ENCODE data around the gene ZBTB20.

Gene ZBTB20

DNA sequence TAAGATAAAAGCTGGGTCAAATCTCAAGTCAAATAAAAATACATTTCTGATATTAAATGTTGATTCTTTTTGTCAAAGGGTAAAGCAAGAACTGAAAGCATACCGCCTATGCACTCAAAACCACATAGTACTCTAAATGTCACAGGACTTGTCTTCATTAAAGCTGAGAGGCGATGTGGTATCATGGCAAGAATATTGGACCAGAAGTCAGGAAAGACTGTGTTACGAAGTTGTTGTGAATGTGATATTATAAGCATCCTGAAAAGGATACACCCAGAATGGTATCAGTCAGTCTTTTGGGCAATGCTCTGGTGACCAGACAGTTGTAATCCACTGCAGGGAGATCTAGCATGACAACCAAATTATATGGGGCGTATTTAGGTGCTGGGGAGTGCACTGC lies 819.4 kb downstream of the ZBTB20 start:
- H3K4me3 ChIP-seq (ENCODE audit: low read length), result no peak overlapping the region
- DNase-seq (ENCODE audit: low read depth), result no peak
- TF ChIP-seq CTCF (conservative IDR thresholded peaks at IDR 0.05; ENCODE audit: low read depth, low read length), result no peak

DNA sequence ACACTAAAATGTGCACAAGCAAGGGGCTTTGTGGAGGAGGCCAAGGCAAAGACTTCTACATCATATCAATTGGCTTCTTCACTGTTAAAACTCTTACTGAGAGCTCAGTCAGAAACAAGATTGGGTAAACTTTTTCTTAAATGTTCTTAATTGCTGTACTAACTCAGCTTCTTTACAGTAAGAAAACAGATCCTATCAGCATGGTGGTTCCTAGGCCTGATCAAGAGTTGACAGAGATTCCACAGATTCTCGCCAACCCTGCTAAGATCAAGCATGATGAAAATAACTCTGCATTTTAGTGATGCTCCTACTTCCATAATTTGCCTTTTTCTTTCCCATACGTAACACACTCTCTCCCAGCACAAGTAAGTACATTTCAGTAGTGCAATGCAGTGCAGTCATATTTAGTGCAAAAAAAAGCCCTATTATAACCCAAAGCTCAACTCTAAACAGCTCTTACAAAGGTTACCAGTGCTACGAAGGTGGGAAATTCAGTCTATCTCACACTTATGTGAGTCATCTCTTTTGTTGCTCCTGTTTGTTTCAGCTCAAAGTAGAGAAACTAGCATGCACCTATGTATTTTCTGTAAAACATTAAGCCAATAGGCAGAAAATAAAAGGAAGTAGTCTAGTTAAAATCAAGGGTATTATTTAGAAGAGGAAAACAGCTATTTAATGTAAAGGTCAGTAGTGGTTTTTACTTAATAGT lies 823.4 kb downstream of the ZBTB20 start:
- no peak overlapping the region for H3K4me3 ChIP-seq (ENCODE audit: low read length)
- DNase-seq (ENCODE audit: low read depth), result no peak
- TF ChIP-seq CTCF (conservative IDR thresholded peaks at IDR 0.05; ENCODE audit: low read depth, low read length), result no peak

DNA sequence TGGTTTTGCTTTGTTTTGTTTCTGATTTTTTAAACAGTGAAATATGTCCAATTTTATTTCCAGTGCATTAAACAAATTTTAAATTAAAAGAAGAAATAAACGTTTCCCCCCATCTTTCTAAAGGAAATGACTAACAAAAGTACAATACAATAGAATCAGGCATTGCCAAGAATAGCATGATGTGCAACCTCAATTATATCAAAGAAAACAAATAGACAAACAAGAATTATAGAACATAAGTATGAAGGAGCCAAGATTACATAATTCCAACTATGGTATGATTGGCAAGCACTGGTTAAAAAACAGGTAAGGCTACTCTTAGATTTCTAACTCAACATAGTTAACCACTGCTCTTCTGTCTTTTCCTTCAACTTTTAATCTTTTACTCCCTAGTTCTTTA lies 826.8 kb downstream of the ZBTB20 start:
- DNase-seq (ENCODE audit: low read depth), result no peak
- TF ChIP-seq CTCF (conservative IDR thresholded peaks at IDR 0.05; ENCODE audit: low read depth, low read length), result no peak
- no peak overlapping the region for H3K4me3 ChIP-seq (ENCODE audit: low read length)

DNA sequence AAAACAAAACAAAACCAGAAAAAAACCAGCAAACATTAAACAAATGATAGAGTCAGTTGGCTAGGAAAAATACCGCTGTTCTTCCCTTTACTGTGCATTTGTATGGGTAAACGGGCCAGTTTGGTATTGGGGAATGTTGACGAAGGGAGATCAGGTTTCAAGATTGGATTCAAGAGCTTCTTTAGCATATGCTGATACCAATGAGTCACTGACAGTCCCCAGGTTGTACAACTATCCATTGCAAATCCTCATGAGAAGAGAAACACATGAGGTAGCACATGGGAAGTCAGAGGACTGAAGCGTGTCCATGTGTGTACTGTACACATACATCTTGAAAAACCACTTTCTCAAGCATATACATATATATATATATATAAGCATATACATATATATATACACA lies 827.6 kb downstream of the ZBTB20 start:
- no peak for DNase-seq (ENCODE audit: low read depth)
- TF ChIP-seq CTCF (conservative IDR thresholded peaks at IDR 0.05; ENCODE audit: low read depth, low read length), result no peak
- H3K4me3 ChIP-seq (ENCODE audit: low read length), result no peak overlapping the region

- H3K4me3 ChIP-seq (ENCODE audit: low read length), result no peak overlapping the region
- no peak for DNase-seq (ENCODE audit: low read depth)
- no peak for TF ChIP-seq CTCF (conservative IDR thresholded peaks at IDR 0.05; ENCODE audit: low read depth, low read length)
Measured at GRCh38 chr3:114318295-114318694, 828.8 kb downstream of the ZBTB20 start.

DNA sequence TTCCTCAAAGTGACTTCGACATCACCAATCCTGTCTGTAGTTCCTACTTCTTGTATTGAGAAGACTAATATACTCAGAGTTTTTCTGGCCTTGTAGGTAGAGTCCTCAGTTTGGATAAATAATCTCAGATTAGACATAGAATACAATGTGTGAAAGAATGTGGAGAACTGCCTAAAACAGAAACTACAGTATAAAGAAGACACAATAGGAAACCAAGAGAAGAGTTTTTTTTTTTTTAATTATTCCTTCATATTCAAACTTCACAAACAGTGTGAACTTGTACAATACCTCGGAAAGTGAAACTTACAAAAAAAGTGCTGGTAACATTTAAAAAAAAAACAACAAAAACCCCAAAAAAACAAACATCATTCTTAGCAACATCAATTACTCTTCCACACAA lies 832.8 kb downstream of the ZBTB20 start:
- DNase-seq (ENCODE audit: low read depth), result no peak
- TF ChIP-seq CTCF (conservative IDR thresholded peaks at IDR 0.05; ENCODE audit: low read depth, low read length), result no peak

GRCh38 chr3:114313426-114313825 lies 833.7 kb downstream of the ZBTB20 start:
- no peak for TF ChIP-seq CTCF (conservative IDR thresholded peaks at IDR 0.05; ENCODE audit: low read depth, low read length)
- DNase-seq (ENCODE audit: low read depth), result no peak
- no peak overlapping the region for H3K4me3 ChIP-seq (ENCODE audit: low read length)

More for the DNA sequence above, 832.8 kb downstream of the ZBTB20 start:
- H3K4me3 ChIP-seq (ENCODE audit: low read length), result no peak overlapping the region
